Heart left ventricle (tissue), 16 donors: ENCODE results near the gene TBR1. TPM values are rescaled to one million over a fixed set of nuclear protein-coding genes. Genes with fewer than 3 reads are reported as not detected.

ENCODE experiments used
- ATAC-seq, 4 donors: fragments of 200-7000 bp; cut with Tn5 transposase; one replicate each; pipeline ENCODE4 v1.9.1; 2020 to 2022; ENCODE audit warnings: moderate library complexity in 4 of 4, mild to moderate bottlenecking in 3 of 4, moderate number of reproducible peaks in 1 of 4
- DNase-seq, 5 donors: peaks; one replicate each; pipeline ENCODE4 v3.0.0-alpha.2; 2020
- H3K27ac ChIP-seq, 12 donors: fragments of 200-600 bp; sonication (generic) in 4 of 12; one replicate each; pipeline versions ENCODE4 v1.5.0 to v1.8.0; 2016 to 2022; ENCODE audit warnings: mild to moderate bottlenecking in 2 of 12
- H3K27me3 ChIP-seq, 9 donors: fragments of 200-600 bp; sonication (generic) in 2 of 9; one replicate each; pipeline versions ENCODE4 v1.5.1 to v1.8.0; 2016 to 2022; ENCODE audit warnings: mild to moderate bottlenecking in 3 of 9
- H3K36me3 ChIP-seq, 9 donors: fragments of 200-600 bp; sonication (generic) in 2 of 9; one replicate each; pipeline versions ENCODE4 v1.5.0 to v1.8.0; 2018 to 2022; ENCODE audit warnings: mild to moderate bottlenecking in 2 of 9
- H3K4me1 ChIP-seq, 12 donors: fragments of 200-600 bp; sonication (generic) in 4 of 12; one replicate each; pipeline versions ENCODE4 v1.5.0 to v1.8.0; 2016 to 2022; ENCODE audit warnings: mild to moderate bottlenecking in 3 of 12
- H3K4me3 ChIP-seq, 12 donors: fragments of 200-600 bp; sonication (generic) in 4 of 12; one replicate each; pipeline versions ENCODE4 v1.5.0 to v1.8.0; 2017 to 2022; ENCODE audit warnings: mild to moderate bottlenecking in 9 of 12, moderate library complexity in 4 of 12
- H3K9me3 ChIP-seq, 12 donors: fragments of 200-600 bp; sonication (generic) in 4 of 12; one replicate each; pipeline versions ENCODE4 v1.5.0 to v1.8.0; 2016 to 2022; ENCODE audit warnings: mild to moderate bottlenecking in 1 of 12
- CTCF ChIP-seq, 12 donors: fragments of 200-600 bp; sonication (generic) in 4 of 12; IDR thresholded peaks; one replicate each; pipeline versions ENCODE4 v1.5.0 to v1.8.0; 2018 to 2022; ENCODE audit warnings: antibody characterized with exemption in 12 of 12, mild to moderate bottlenecking in 5 of 12
- POLR2A ChIP-seq, 2 donors: fragments of 450-650 bp; IDR thresholded peaks; one replicate each; pipeline ENCODE4 v1.6.1; 2017; ENCODE audit warnings: antibody characterized with exemption in 2 of 2, mild to moderate bottlenecking in 2 of 2, moderate library complexity in 2 of 2
- WGBS, 4 donors: extraction: QIAGEN DNeasy Blood & Tissue Kit in 2 of 4; methylation state at CpG; one replicate each; pipeline versions ENCODE4 v1.1.5 to v1.1.7; 2013 to 2018; 5-methylcytosine and 5-hydroxymethylcytosine counted together
- intact Hi-C, 10 donors: fragments of 100-400 bp; cut with DNase I; formaldehyde crosslinking; loops; one replicate each; pipeline versions ENCODE4 v1.11.1 to v1.14.2; 2022
- polyA plus RNA-seq, 2 donors: library from polyadenylated mRNA; stranded (reverse); fragments of 200-250 nt; gene quantifications; one replicate each; pipeline ENCODE4 v1.2.3, GENCODE V29; 2013
- total RNA-seq, 9 donors: library from RNA; depleted of rRNA in 2 of 9; stranded (reverse); fragments of >200 nt in 2 of 9; fragmentation: NEBNext Ultra II Directional in 3 of 9; extraction: Animal tissue kit (Norgen Biotek cat#: 25700) in 3 of 9; gene quantifications; one replicate each; pipeline versions ENCODE4 v1.1.0 to v1.2.4, GENCODE V29; 2016 to 2023
- donor health status: ischemic (EF 13 %, LVEDD 7.1; RV severe dilation, severe dysfunction).
- donor health status: healthy with polysubstance abuse.
- donor health status: DM: no; HTN: yes; CAD: no.
- donor health status: DM: no; HTN: no; CAD: no.
- donor health status: ischemic (EF 25% LVEDD 6.9; RV normal size, moderate dysfunction).
- donor health status: ischemic (EF 25% LVEDD 5.7; RV mildly dilated, moderate dysfunction).
- donor health status: healthy.
- donor health status: DM: yes; HTN: yes; CAD: no.
- donor health status: ischemic (EF 35%, LVEDD 5.7; RV mildly dilated, moderate dysfunction).
- donor health status: nonischemic (EF 11% LVEDD 7.7; RV severe dilation, severe dysfunction).
- donor health status: DM: yes; HTN: yes; CAD: no.
- donor health status: PGD.
- donor health status: ischemic (EF 29% LVEDD 5.4; RV normal size, mild dysfunction).
- donor health status: nonischemic (EF 23%, LVEDD 6.1; RV moderate dilation, normal function).

TBR1 gene
- total and polyA plus RNA-seq, 11 donors, result 1.0 TPM; not detected in 10

DNA sequence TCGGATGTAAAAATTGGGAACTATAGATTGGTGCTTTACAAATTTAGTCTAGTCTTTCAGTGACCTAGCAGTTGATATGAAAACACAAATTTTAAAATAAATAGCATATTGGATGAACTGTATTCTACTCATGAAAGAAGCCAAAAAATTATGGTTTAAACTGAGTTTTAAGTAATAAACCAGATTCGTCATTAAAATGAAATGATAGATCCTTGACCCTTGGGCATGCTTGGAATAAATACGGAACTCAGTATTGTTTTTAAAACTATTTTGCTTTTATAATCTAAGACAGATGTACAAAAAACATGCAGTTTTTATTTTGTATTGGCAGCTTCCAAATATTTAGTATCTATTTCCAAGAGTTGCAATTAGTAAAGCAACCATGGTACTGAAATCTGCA lies 34.6 kb upstream of the TBR1 start:
- Histone ChIP-seq H3K27me3 (no peaks in the 10 kb centered on the region), H3K27ac (no peak overlapping the region), H3K4me3 (no peak overlapping the region), H3K36me3 (peaks cover 0 to 18% (median 10%) of the 10 kb centered on the region in 9 donors), H3K4me1 (peaks cover 0 to 9% (median 0%) of the 10 kb centered on the region in 12 donors), H3K9me3 (no peaks in the 10 kb centered on the region)
- intact Hi-C loops, result no loop called here
- WGBS, 4 donors, result 90 to 93% (median 91%) methylated on average over 3 of the region's 3 CpGs
- no peak for ATAC-seq
- DNase-seq, result no peak
- TF ChIP-seq POLR2A (IDR thresholded peaks at IDR 0.05) (no peak), CTCF (IDR thresholded peaks at IDR 0.05) (no peak)

DNA sequence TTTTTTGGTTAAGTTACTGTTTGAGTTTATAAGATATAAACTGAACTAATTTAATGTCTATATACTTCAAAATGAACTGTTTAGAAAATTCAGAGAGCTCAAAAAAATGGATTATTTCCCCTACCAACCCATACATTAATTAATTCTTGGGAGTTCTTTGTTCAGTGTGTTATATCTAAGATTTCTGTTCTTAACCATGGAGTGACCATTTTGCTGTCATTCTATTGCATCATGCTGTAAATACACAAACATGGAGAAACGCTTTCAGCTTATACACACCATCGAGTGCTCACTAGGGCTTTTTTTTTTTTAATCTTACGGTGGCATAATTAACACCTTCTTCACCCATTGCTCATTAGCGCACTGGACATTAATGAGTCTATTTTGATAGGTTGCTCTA lies 33.4 kb upstream of the TBR1 start:
- Histone ChIP-seq H3K27ac (no peak overlapping the region), H3K36me3 (peaks cover 0 to 25% (median 10%) of the 10 kb centered on the region in 9 donors), H3K4me1 (peaks cover 0 to 9% (median 0%) of the 10 kb centered on the region in 12 donors), H3K27me3 (no peaks in the 10 kb centered on the region), H3K4me3 (no peak overlapping the region), H3K9me3 (no peaks in the 10 kb centered on the region)
- ATAC-seq (no peak), DNase-seq (no peak)
- 92 to 96% (median 96%) methylated on average over 4 of the region's 4 CpGs for WGBS, 4 donors
- TF ChIP-seq CTCF (IDR thresholded peaks at IDR 0.05) (no peak), POLR2A (IDR thresholded peaks at IDR 0.05) (no peak)
- intact Hi-C loops, result no loop called here

DNA sequence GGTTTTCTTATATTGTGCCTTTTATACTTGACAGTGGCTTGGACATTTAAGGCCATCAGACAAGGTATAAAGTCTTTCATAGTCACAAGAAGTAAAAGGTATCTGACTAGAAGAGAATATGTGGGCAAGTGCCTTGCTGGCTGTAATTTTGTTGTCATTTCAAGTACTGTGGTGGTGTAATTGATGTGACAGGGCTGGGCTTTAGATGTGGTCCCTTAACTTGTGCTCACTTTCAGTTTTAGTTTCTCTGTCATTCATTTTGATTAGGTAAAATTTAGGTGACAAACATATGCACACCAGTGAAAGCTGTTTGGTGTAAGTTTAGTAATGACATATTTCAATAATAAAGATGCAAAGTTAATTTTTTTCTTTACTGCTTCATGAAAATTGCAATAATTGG lies 31.2 kb upstream of the TBR1 start:
- Histone ChIP-seq H3K4me1 (peaks cover 0 to 3% (median 0%) of the 10 kb centered on the region in 12 donors), H3K36me3 (peaks cover 0 to 22% (median 10%) of the 10 kb centered on the region in 9 donors), H3K9me3 (no peaks in the 10 kb centered on the region), H3K4me3 (no peak overlapping the region), H3K27me3 (no peaks in the 10 kb centered on the region), H3K27ac (no peak overlapping the region)
- no peak for DNase-seq
- TF ChIP-seq CTCF (IDR thresholded peaks at IDR 0.05) (no peak), POLR2A (IDR thresholded peaks at IDR 0.05) (no peak)
- intact Hi-C loops, result no loop called here
- no peak for ATAC-seq

GRCh38 chr2:161386228-161386824 lies 29.8 kb upstream of the TBR1 start:
- 89 to 98% (median 95%) methylated on average over 2 of the region's 2 CpGs for WGBS, 4 donors
- H3K4me1 ChIP-seq, result no peaks in the 10 kb centered on the region
- H3K27ac ChIP-seq, result no peak overlapping the region
- no peak overlapping the region for H3K4me3 ChIP-seq
- TF ChIP-seq CTCF (IDR thresholded peaks at IDR 0.05), result no peak
- TF ChIP-seq POLR2A (IDR thresholded peaks at IDR 0.05), result no peak
- DNase-seq (no peak), ATAC-seq (no peak)
- no peaks in the 10 kb centered on the region for H3K9me3 ChIP-seq
- peaks cover 0 to 23% (median 20%) of the 10 kb centered on the region in 9 donors for H3K36me3 ChIP-seq
- intact Hi-C loops, result no loop called here
- no peaks in the 10 kb centered on the region for H3K27me3 ChIP-seq
